SU-DHL-6 (cell line): ENCODE results near the gene MTA3.

Experiments
- EZH2phosphoT487 ChIP-seq: fragments of 200-600 bp; sonication (generic), shearing (Covaris generic); conservative IDR thresholded peaks from 2 replicates; pipeline ENCODE4 v1.6.1; 2018; ENCODE audit warnings: mild to moderate bottlenecking, antibody characterized with exemption, low read length, moderate library complexity, mixed read lengths
- TF ChIP-seq, protein P1 (sequence below): fragments of 200-600 bp; sonication (generic); IDR thresholded peaks from one replicate; pipeline ENCODE4 v1.5.1; 2017; ENCODE audit warnings: antibody characterized with exemption, mild to moderate bottlenecking, low read length, moderate library complexity; ENCODE audit not compliant: insufficient read depth, poor library complexity, severe bottlenecking

- TF ChIP-seq, protein P1, sequence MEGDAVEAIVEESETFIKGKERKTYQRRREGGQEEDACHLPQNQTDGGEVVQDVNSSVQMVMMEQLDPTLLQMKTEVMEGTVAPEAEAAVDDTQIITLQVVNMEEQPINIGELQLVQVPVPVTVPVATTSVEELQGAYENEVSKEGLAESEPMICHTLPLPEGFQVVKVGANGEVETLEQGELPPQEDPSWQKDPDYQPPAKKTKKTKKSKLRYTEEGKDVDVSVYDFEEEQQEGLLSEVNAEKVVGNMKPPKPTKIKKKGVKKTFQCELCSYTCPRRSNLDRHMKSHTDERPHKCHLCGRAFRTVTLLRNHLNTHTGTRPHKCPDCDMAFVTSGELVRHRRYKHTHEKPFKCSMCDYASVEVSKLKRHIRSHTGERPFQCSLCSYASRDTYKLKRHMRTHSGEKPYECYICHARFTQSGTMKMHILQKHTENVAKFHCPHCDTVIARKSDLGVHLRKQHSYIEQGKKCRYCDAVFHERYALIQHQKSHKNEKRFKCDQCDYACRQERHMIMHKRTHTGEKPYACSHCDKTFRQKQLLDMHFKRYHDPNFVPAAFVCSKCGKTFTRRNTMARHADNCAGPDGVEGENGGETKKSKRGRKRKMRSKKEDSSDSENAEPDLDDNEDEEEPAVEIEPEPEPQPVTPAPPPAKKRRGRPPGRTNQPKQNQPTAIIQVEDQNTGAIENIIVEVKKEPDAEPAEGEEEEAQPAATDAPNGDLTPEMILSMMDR: no peak
- TF ChIP-seq EZH2phosphoT487: no peak
Observed at GRCh38 chr2:42569883-42570282, 1.5 kb downstream of the MTA3 start.
